Measurements from ENCODE around the gene ZBTB8A. TPM values are rescaled to one million over a fixed set of nuclear protein-coding genes. Genes with fewer than 3 reads are reported as not detected.
A peak's percentile ranks its signal among the peaks of the same experiment; 100 is the strongest.

Gene ZBTB8A
- total RNA-seq, 2 donors from 2014 or later, result 5.9 to 7.4 TPM

- Histone ChIP-seq H3K36me3 (no peaks in the 10 kb centered on the region), H3K9me3 (no peaks in the 10 kb centered on the region), H3K4me1 (replicated peaks) (no peaks in the 10 kb centered on the region), H3K27me3 (replicated peaks; ENCODE audit: insufficient read depth) (no peaks in the 10 kb centered on the region), H3K4me3 (no peak overlapping the region), H3K27ac (no peak overlapping the region)
- intact Hi-C loops (cut with DNase I), result loop anchor here (5.0 kb wide), 1 partner anchor 39 kb away; no protein-coding TSS in a partner anchor
- WGBS, result 70% methylated on average over 4 of the region's 4 CpGs
- no peak for TF ChIP-seq CTCF (IDR thresholded peaks at IDR 0.05)
- TF ChIP-seq POLR2AphosphoS5 (IDR thresholded peaks at IDR 0.05), result no peak
- no peak for TF ChIP-seq POLR2A (IDR thresholded peaks at IDR 0.05)
- no peak for DNase-seq (ENCODE audit: low spot score)
These were observed 3.1 kb upstream of the ZBTB8A start for GRCh38 chr1:32536117-32536516.

- H3K4me1 ChIP-seq (replicated peaks), result no peaks in the 10 kb centered on the region
- DNase-seq (ENCODE audit: low spot score), result no peak
- H3K36me3 ChIP-seq, result no peaks in the 10 kb centered on the region
- 83% methylated on average over 3 of the region's 3 CpGs for WGBS
- H3K27me3 ChIP-seq (replicated peaks; ENCODE audit: insufficient read depth), result no peaks in the 10 kb centered on the region
- TF ChIP-seq POLR2A (IDR thresholded peaks at IDR 0.05), result no peak
- TF ChIP-seq POLR2AphosphoS5 (IDR thresholded peaks at IDR 0.05), result no peak
- no peak for TF ChIP-seq CTCF (IDR thresholded peaks at IDR 0.05)
- H3K9me3 ChIP-seq, result no peaks in the 10 kb centered on the region
- H3K4me3 ChIP-seq, result no peak overlapping the region
- intact Hi-C loops (cut with DNase I), result loop anchor here (5.0 kb wide), 1 partner anchor 39 kb away; no protein-coding TSS in a partner anchor
- no peak overlapping the region for H3K27ac ChIP-seq
These were observed 2.5 kb upstream of the ZBTB8A start for GRCh38 chr1:32536764-32537163.

- H3K4me3 ChIP-seq, result peak overlapping the region; percentile 50 to 55
- H3K9me3 ChIP-seq, result no peaks in the 10 kb centered on the region
- peak; percentile 6 for DNase-seq (ENCODE audit: low spot score)
- intact Hi-C loops (cut with DNase I), result loop anchor here (5.0 kb wide), 1 partner anchor 43 kb away; no protein-coding TSS in a partner anchor
- peak overlapping the region; percentile 76 to 78 for H3K27ac ChIP-seq
- 14% methylated on average over 22 of the region's 102 CpGs for WGBS
- H3K36me3 ChIP-seq, result no peaks in the 10 kb centered on the region
- H3K4me1 ChIP-seq (replicated peaks), result no peaks in the 10 kb centered on the region
- TF ChIP-seq CTCF (IDR thresholded peaks at IDR 0.05), result peak in 1 of 4 experiments; percentile 20
- TF ChIP-seq POLR2A (IDR thresholded peaks at IDR 0.05), result no peak
- H3K27me3 ChIP-seq (replicated peaks; ENCODE audit: insufficient read depth), result no peaks in the 10 kb centered on the region
These were observed 651 bp downstream of the ZBTB8A start for GRCh38 chr1:32539584-32540571.

GRCh38 chr1:32540605-32541004 is 1.4 kb downstream of the ZBTB8A start:
- H3K4me1 ChIP-seq (replicated peaks), result no peaks in the 10 kb centered on the region
- no peak overlapping the region for H3K27ac ChIP-seq
- TF ChIP-seq POLR2AphosphoS5 (IDR thresholded peaks at IDR 0.05) (no peak), CTCF (IDR thresholded peaks at IDR 0.05) (no peak), POLR2A (IDR thresholded peaks at IDR 0.05) (no peak)
- H3K9me3 ChIP-seq, result no peaks in the 10 kb centered on the region
- no peaks in the 10 kb centered on the region for H3K27me3 ChIP-seq (replicated peaks; ENCODE audit: insufficient read depth)
- intact Hi-C loops (cut with DNase I), result no loop called here
- 67% methylated on average over 3 of the region's 3 CpGs for WGBS
- no peaks in the 10 kb centered on the region for H3K36me3 ChIP-seq
- H3K4me3 ChIP-seq, result no peak overlapping the region
- no peak for DNase-seq (ENCODE audit: low spot score)
